Measurements from ENCODE around the gene MAP3K4.

The MAP3K4 gene

GRCh38 chr6:161166176-161166575, 174.6 kb downstream of the MAP3K4 start:
- DNase-seq (ENCODE audit: extremely low read depth in 1 of 2, low read depth in 1 of 2), result no peak

GRCh38 chr6:161166677-161167076, 175.1 kb downstream of the MAP3K4 start:
- no peak for DNase-seq (ENCODE audit: extremely low read depth in 1 of 2, low read depth in 1 of 2)
